T-helper 1 cell treated with Interleukin-12 subunit alpha and Interleukin-12 subunit beta and Interleukin-4 antibody, amounts not matched to agents 30 ng/mL and 1 ng/mL, for 36 hours (primary cell): ENCODE measurements around the gene CCDC170. TPM values are rescaled to one million over a fixed set of nuclear protein-coding genes. Genes with fewer than 3 reads are reported as not detected.

Experiments used
- intact Hi-C: fragments of 100-400 bp; cut with micrococcal nuclease; formaldehyde crosslinking; loops from one replicate; pipeline ENCODE4 v1.15.1; 2024
- total RNA-seq: library from RNA; stranded (reverse); gene quantifications from 2 replicates; pipeline ENCODE4 v1.2.3, GENCODE V29; 2022

The CCDC170 gene
- total RNA-seq, 1 donor from 2014 or later = not detected

DNA sequence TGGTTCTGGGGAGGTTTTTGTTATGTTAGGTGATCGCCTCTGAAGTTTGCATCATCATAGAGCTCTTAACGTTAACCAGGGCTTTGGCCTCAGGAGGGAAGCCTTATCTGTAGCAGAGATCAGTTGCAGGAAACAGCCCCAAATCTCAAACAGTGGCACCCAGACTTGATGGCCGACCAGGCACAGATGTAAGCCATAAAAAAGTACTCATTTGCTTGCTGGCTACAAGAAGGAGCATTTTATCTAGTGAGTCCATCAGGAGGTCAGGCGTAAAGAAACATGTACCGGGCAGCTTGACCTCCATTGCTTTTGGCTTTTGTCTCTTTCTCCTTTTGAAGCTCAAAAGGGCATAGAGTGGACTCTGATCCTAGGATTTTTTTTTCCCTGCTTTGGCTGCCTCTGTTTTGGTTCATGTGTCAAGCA, 122.3 kb downstream of the CCDC170 start:
- intact Hi-C loops = no loop called here

GRCh38 chr6:151616600-151616999, 122.8 kb downstream of the CCDC170 start:
- intact Hi-C loops = no loop called here

DNA sequence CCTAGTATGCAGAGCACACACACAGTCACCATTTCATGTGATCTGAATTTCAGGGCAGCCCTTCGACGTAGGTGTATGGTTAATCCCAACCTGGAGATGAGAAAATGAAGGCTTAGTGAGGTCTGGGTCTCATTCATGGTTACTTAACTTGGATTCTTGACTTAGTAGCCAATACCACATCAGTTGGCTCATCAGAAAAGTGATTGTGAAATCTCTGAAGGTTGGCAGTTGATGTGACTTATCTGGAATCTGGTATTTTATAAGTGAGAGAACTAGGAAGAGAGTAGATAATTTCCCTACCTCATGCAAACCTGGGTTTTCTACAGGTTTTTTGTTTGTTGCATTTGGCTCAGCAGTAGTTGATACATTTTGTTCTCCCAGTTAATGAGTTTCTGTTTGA, 123.7 kb downstream of the CCDC170 start:
- intact Hi-C loops = no loop called here

DNA sequence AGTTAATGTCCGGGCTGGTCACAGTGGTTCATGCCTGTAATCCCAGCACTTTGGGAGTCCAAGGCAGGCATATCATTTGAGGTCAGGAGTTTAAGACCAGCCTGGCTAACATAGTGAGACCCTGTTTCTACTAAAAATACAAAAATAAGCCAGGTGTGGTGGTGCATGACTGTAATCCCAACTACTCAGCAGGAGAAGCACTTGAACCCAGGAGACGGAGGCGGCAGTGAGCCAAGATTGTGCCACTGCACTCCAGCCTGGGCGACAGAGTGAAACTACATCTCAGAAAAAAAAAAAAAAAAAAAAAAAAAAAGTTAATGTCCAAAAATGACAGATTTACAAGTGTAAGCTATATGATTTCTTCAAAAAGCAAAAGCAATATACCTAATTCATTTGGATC, 124.9 kb downstream of the CCDC170 start:
- intact Hi-C loops = no loop called here

GRCh38 chr6:151620179-151620578, 126.4 kb downstream of the CCDC170 start:
- intact Hi-C loops = no loop called here

- intact Hi-C loops = no loop called here
Observed at GRCh38 chr6:151624071-151624470, 130.3 kb downstream of the CCDC170 start.

- intact Hi-C loops = no loop called here
Observed at GRCh38 chr6:151624481-151624880, 130.7 kb downstream of the CCDC170 start.

DNA sequence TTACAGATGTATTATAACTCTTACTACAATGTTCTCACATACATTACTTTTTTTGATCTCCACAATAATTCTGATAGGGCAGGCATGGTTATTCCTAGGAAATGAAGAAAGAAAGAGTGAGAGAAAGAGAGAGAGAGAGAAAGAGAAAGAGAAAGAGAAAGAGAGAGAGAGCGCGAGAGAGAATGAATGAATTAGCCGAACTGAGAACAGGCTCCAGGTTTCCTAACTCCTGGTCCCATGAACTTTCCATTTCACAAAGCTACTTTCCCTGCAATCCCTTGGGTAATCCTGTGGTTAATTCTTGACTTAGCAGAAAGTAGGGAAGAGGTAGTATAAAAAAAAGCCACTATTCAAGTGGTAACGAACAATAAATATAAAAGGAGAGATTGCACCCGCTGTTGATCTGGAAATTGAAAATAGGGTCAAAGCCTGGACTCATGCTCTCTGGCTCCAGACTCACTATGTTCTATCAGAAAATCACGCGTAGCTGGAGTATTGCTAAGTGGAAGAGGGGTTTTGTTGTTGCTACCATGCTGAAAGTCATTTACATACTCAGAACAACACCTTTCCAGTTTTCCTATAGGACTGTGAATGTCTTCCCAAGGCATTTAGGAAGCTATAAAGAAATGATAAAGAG, 131.2 kb downstream of the CCDC170 start:
- intact Hi-C loops = no loop called here

- intact Hi-C loops = no loop called here
Observed at GRCh38 chr6:151627689-151628444, 134.1 kb downstream of the CCDC170 start.

DNA sequence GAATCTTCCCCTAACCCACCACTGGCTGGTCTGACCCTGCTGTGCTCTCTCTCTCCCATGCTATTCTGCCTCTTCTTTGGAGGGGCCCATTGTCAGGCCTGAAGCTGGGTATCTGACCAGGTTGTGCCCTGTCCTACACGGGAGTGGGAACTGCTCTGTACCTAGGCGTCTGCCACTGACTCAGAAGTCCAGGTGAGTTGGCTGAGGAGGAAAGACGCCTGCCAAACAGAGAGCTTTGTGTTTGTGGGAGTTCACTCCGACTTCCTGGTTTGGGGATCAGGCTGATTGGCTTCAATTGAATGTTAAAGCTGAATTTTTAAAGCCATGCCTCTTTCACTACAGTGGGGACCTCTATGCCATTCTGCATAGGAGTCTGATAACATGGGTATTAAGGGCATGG, 136.0 kb downstream of the CCDC170 start:
- intact Hi-C loops = no loop called here

- intact Hi-C loops = no loop called here
Observed at GRCh38 chr6:151630387-151630786, 136.6 kb downstream of the CCDC170 start.

DNA sequence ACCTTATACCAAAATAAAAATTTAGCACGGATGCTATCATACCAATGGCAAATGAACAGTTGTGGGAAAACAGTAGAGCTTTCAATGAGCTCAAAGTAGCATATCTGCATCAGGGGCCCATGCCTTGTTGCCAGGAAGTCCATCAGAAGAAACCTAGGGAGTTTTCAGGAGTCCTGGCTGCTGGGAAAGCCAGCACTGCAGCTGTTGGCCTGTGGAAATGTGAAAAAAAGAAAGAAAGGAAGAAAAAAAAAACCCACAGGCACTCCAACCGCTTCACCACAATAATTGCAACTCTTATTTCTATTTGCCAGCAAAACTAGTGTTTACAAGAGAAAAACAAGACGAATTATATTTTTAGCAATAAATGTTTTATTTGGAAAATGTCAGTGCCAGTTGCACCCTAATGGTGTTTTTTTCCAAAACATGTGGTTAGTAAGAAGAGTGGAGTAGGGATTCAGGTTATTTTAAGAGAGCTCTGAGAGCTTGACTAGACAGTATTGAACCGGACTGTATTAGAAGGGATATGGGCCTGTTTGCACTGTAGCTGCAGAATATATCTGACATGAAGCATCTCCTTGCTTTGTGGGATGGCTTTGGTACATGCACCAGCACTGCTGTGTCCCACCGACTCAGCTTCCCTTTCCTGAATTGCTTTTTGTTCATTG, 137.3 kb downstream of the CCDC170 start:
- intact Hi-C loops = no loop called here

GRCh38 chr6:151632415-151632987, 138.7 kb downstream of the CCDC170 start:
- intact Hi-C loops = no loop called here

DNA sequence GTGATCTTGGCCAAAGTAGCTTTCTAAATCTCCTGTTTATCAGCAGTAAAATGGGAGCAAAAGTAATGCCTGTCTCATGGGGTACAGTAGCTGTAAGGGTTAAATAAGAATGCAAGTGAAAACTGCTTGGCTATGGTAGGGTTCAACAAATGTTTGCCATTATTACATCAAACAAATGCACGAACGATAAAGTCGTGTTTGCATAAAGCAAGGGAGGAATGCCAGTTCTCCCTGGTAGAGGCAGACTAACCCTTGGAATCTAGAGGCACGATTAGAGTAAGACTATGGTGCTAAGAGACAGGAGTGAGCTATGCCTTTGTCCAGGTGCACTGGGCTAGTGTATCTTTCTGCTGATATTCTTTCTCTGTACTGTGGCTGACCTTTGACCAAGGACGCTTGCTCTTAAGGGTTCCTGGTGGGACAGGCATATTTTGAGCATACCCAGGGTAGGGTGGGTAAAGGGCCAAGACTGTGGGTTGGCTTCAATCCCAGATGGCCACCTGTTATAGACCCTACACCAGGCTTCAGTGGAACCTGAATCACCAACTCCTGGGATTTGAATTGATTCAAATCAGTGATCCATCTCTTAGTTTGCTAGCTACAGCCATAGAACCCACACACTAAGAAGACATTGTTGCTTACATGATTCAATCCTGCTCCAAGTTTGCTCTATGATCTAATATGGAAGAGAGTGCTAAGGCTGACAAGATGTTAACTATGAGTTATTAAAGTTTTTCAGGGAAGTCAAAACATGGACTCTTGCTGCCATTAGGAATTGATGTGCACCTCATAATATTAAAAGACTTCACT, 139.9 kb downstream of the CCDC170 start:
- intact Hi-C loops = no loop called here

DNA sequence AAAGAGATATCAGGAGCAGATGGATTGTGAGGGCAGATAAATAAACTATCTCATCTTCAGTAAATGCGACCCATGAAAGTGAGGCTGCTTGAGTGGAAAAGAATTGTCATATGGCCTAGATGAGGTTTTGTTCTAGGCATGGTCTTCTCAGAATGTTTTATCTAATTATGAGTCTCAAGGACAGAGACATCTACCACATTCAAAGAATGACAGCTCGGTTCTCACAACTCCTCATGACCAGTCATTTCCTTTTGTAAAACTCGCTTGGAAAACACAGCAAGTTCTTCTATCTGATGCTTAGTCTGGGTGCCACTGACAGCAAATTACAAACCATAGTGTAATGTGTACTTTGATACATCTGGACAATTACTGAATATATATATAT, 140.5 kb downstream of the CCDC170 start:
- intact Hi-C loops = no loop called here

DNA sequence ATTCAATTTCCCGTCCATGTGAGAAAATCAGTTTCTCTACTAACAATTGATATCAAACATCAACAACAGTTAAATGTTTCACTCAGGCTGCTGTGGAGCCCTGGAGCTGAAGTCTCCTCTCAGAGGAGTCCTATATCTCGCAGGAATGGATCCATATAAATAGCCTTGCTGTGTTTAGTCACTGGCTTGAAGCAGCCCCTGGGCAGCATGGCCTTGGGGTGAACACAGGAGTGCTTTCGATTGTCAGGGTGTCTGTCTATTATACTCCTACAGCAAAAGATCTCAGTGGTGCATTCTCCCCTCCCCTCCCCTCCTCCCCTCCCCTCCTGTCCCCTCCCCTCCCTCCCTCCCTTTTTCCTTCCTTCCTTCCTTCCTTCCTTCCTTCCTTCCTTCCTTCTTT, 141.9 kb downstream of the CCDC170 start:
- intact Hi-C loops = no loop called here

DNA sequence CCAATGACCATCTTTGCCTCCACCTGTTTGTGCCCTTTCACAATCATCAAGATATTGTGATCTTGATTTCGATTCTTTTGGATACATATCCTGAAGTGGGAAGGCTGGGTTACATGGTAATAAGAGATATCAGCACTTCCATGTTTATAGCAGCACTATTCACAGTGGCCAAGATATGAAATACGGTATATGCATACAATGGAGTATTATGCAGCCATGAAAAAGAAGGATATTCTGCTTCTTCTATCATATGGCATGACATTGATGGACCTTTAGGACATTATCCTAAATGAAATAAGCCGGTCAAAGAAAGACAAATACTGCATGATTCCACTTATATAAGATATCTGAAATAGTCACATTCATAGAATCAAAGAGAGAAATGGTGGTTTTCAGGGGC, 144.0 kb downstream of the CCDC170 start:
- intact Hi-C loops = no loop called here

DNA sequence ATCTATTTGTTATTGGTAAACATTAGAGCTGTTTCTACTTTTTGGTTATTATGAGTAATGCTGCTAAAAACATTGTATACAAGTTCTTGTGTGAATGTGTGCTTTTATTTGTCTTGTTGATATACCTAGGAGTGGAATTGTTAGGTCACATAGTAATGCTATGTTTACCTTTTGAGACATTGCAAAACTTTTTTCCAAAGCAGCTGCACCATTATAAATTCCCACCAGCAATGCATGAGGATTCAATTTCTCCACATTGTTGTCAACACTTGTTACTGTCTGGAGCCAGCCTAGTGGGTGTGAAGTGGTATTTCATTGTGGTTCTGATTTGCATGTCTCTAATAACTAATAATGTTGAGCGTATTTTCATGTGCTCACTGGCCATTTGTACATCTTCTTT, 145.9 kb downstream of the CCDC170 start:
- intact Hi-C loops = no loop called here

GRCh38 chr6:151641028-151641427, 147.2 kb downstream of the CCDC170 start:
- intact Hi-C loops = no loop called here

DNA sequence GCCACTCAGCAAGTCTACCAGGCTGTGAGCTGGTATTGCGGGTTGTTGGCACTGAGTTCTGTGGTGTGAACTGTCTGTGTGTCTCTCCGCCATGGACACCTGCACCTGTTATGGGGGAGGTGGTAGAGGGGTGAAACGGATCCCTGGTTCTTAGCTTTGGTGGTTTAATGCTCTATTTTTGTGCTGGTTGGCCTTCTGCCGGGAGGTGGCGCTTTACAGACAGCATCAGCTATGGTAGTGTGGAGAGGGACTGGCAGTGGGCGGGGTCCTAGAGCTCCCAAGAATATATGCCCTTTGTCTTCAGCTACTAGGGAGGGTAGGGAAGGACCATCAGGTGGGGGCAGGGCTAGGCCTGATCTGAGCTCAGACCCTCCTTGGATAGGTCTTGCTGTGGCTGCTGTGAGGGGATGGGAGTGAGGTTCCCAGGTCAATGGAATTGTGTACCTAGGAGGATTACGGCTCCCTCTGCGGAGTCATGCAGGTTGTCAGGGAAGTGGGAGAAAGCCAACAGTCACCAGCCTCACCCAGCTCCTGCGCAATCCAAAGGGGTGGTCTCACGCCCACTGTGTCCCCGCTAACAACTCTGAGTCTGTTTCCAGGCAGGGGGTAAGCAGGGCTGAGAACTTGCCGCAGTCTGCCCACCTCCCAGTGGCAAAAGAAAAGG, 154.3 kb downstream of the CCDC170 start:
- intact Hi-C loops = no loop called here

GRCh38 chr6:151649835-151650234, 156.0 kb downstream of the CCDC170 start:
- intact Hi-C loops = no loop called here
